HG02970 (cell line): ENCODE results near the gene THSD7A.
A peak's percentile ranks its signal among the peaks of the same experiment; 100 is the strongest.

Source experiments
- ATAC-seq: cut with Tn5 transposase; IDR thresholded peaks from one replicate; pipeline ENCODE4 v1.9.1; 2021; ENCODE audit warnings: mild to moderate bottlenecking, moderate library complexity, moderate number of reproducible peaks; ENCODE audit not compliant: unreplicated experiment, low FRiP score

The THSD7A gene

DNA sequence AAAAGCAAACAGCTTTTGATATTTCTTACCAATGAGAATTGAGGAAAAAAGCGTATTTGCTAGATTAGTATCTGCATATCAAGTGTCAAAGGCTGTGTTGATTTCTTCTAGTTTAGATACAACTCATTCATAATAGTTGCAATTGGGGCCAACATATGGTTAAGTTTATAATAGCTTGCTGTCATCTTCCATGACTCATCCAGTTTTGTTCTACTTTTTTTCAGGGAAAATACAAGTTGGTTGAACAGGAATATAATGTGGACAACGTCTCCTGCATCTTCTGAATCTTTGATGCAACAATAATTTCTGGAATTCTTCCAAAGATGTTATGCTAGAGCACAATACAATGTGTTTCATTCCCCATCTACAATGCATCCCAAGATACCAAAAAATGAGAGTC, 182.0 kb downstream of the THSD7A start:
- no peak for ATAC-seq

DNA sequence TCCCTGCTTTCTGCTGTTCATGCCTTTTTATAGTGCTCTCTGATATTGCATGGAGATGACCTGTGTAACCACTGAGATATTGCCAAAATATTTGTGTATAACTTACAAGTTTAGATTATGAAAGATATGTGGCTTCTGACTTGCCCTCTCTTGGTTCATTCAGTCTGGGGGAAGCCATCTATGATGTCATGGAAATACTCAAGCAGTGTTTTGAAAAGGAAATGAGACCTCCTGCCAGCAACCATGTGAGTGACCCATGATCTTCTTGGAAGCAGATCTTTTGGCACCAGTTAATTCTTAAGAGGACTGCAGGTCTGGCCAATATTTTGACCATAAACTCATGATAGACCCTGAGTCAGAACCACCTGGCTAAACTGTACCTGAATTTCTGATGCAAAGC, 183.0 kb downstream of the THSD7A start:
- no peak for ATAC-seq

DNA sequence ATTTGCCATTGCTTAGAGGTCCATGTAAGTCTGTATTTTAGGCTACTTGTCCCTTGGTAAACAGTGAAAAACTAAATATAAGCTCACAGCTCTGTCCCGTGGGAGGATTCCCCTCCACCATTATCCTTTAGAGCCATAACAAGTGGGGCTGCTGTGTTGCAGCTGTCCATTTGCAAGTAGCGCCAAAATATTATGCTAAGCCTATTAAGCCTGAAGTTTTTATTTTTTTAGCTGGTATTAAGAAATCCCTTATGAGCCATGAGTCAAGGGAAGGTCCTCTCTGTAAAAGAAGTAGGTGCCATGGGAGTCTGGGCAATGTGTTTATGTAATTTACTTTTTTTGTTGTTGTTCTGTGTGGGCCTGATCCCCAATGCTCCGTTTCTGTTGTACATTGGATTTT, 183.9 kb downstream of the THSD7A start:
- ATAC-seq = no peak

DNA sequence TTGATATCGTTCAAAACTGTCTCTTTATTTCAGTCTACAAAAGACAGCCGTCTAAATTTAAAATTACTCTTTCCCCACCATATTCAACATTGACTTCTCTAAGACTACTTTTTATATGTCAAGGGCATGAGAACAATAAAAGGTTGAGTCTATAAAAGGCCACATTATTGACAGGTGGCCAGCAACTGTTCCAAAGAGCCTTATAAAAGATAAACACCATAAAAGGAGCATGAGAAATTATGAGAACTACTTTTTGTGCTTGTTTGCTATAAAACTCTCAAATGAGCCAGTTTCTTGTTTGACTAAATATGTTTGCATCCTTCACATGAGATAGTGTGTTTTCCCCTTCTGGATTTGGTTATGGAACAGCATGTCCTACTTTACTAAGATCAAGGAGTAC, 189.2 kb downstream of the THSD7A start:
- no peak for ATAC-seq

DNA sequence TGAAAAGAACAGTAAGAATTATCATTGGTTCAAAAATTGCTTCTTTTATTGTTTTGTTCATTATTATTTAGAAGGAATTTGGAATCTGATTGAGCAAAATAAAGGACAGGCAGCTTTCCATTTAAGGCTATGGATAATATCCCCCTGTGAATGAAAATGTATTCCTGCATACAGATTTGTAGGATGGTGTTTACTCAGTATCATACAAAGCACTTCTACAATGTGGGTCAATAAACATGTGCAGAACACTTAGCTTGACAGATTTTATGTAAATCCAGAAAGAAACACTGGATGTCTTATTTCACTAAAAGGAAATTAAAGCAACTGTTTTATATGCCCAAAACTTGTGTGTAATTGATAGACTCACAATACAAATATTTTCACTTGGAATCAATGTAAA, 189.7 kb downstream of the THSD7A start:
- no peak for ATAC-seq

DNA sequence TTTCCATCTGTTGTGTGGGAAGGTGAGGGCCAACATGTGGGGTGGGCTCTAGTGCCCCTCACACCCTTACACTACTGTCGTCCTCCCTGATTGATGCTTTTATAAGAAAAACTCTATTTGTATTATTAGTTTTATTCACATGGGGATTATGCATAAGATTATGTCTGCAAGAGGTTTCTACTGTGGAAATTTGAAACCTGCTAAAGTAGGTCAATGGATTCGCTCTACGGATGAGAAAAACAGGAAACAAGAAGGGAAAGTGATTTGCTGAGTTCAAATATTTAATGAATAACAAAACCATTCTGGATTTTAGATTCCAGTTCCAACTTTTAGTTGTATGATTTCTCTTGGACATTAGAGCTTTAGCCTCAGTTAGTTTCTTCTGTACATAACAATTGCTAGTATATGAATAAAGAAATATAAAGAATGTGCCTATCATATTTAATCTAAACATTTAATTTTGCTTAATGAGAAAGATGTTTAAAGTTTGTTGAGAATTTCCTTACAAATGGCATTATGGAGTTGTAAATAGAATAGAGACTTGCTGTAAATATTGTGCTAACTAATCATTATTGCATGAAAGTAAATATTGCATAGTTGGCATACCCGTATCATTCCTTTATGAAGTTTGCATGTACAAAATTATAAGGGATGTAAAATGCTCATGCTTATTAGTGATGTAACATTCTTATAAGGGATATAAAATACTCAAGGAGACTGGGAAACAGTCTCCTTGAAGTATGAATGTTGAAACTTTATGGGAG, 193.8 kb downstream of the THSD7A start:
- ATAC-seq = no peak

DNA sequence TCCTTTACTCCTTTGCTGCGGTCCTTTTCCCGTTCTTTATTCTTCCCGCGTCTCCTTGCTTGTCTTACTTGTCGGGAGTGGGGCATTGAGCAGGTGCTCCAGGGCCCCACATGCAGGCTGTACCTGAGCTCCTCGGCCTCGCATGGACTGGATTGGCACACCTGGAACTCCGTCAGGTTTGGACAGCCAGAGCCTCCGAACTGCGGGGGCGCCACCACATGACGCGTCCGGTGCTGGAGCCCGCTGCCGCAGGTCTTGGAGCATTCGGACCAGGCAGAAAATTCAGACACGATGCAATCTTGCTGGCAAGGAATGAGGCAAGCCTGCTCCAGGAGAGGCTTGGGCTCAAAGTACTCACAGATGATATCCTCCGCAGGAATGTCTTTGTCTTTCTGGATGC, 195.7 kb downstream of the THSD7A start:
- ATAC-seq = no peak

DNA sequence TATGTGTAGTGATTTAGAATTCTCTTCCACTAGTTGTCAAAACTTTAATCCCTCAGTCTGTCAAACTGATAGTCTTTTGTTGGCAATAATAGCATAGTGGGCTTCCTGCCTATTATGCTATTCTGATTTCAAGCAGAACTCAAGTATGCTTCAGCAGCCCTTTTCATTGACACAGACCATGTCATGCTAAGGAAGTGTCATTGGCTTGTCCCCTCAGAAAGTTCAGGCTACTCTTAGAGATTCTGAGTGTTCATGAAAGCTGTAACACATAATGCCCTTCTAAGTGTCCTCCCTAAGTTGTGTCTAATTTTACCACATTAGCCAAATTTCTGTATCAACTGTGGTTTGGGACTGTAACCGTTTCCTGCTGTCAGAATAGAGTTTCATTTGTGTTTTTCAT, 198.7 kb downstream of the THSD7A start:
- no peak for ATAC-seq

DNA sequence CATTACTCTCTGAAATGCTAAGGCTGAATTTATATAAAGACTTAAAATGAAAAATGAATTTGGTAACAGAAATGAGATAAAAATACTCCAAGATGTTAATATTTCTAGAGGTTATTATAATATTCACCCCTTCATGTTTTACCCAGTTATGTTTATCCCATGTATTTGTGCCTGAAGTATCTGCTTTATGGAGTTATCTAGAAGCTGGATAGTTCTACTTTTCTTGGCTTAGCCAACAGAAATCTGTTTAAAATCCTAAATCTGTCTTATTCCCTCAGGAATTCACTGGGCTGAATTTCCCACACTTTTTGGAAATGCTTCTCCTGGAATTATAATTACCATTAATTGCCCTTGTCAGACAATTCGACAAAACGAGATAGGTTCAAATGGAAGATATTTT, 201.6 kb downstream of the THSD7A start:
- no peak for ATAC-seq

DNA sequence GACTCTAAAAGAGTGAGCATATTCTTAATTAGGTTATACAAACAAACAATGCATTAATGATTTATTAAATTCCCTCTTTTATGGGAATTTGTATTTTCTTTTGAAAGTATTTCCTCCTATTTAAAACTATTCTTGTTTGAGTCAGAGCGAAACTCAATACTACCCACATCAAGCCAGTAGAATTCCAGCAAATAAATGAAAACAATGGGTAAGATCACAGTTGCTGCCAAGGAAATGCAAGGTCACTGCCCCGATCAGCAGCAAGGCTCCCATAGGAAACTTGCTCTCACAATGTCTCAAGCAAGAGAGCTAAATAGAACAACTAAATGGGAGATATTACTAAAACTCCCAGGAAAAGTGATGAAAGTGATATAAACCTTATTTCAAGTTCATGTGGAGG, 206.3 kb downstream of the THSD7A start:
- ATAC-seq = no peak

DNA sequence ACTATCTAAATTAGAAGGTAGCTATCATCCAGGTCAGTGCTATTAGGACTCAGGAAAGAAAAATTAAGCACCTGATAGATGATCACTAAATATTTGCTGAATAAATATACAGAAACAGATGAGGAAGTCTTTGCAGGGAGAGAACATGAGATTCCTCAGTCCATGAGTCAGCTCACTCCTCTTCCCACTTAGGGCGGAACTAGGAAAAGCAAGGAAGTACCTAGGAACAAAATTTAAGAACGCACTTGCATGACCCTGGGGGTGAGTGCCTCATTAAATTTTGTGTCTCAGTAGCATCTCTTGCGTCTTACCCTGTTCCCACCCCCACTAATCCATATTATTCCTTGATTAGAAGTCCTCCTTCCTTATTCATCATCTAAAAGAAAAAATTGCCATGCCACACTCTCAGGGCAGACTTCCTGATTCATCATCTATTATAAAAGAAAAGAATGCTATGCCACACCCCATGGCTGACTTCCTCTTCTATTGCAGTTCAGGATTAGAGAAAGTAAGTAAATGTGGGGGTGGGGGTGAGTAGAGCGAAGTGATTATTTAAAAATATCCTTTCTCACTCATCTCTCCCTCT, 208.8 kb downstream of the THSD7A start:
- ATAC-seq = no peak

DNA sequence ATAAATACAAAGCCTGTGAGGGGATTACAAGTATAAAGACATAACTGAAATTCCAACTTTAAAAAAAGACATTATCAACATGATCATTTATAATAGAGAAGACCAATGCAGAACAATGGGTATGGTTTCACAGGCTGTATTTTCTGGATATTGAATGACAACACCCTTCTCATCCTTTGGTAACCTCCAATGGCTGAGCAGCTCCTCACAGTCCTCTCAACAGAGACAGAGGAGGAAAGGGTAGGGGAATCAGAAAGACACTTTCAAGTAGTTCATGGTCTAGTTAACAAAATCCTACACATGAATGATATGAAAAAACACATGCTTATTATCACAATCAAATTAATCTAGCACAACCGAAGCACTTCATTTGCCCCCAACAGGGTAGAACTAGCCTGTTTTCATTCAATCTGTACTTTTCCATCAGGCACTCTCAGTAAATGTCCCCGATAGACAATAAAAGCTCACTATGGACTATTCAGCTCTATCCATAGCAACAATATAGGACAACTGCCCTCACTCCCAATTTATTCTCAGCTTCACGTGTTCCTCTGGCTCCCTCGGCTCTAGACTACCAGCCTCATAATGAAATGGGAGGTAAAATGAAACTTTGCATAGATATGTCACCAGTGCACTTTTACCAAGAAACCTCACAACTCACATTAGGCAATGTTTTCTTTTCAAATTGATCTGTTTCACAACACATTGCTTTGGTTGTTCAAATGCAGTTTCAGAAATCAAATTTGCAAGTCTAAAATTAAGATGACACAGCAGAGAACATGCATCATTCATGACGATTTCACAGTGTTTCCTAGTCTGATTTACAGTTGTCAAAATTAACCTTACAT, 211.4 kb downstream of the THSD7A start:
- no peak for ATAC-seq

DNA sequence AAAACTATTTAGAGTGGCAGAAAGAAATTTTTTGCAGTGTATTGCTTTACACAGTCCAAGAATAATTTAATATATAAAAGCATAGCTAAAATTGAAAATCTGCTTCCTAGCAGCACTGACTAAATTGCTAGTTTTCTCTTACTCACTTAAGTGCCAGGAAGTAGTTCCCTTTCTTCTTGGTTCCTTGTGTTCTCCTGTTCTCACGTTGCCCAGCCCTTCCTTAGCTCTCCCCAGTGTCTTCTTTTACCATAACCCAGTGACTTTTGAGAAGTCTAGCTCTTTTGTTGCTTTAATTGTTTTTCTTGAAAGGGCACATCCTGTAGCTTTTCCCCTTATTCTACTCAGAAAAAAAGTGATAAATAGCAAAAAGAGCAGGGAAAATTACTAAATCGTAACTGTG, 215.5 kb downstream of the THSD7A start:
- no peak for ATAC-seq

DNA sequence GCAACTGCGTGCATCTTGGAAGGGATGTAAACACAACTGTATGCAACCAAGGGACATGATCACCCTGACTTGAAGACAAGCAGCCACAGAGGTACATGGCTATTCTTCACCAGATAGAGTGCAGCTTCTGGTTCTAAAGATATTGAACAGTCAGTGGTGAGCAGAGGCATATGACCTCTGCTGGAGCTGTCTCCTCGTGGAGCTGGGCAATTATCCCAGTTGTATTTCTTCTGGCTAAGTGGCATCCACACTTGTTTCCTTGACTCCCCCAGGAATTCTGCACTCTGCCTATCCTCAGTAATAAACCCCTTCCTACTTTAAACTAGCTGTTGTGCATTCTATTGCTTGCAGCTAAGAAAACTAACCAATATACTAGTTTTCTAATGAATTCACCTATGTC, 216.8 kb downstream of the THSD7A start:
- ATAC-seq = no peak

DNA sequence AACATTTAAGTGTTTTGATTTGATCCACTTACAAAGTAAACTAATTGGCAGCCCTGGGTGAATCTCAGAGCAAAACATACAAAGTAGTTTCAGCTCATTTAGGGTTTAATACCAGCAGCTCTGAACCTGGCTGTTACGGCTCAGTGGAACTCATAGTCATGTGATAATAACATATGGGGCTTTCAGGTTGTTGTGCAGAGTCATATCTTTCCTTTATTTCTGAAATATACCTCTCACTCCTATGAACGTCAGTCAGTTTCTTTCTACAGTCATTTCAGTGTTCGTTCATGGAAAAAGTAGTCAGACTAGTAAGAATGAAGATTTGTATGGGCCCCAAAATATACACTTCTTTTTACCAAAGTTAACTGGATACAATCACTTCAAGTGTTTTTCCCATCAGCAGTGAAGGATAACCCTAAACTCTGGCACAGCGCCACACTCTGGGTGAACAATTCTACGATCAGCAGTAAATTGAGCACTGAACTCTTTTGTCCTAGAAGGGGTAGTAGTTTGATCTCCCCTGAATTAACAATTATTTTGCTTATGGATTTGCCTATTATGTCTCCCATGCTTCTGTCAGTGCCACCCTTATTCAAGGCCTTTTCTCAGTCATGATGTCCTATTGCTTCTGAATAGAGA, 218.6 kb downstream of the THSD7A start:
- peak; percentile 89 for ATAC-seq

DNA sequence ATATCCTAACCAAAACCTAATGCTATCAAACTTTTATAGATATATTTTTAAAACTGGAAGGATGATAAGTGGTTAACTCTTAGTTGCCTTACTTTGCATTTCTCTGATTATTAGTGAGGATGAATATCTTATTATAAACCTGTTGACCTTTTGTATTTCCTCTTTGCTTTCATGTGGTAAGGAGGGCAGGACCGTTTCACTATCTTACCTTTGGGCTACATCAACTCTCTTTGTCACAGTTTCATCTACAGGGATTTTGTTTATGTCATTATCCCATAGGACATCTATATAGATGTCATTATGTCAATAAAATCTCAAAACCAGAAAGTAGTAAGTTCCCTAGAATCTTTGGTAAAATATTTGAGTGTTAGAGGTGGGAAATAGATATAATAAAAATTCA, 219.3 kb downstream of the THSD7A start:
- ATAC-seq = no peak

DNA sequence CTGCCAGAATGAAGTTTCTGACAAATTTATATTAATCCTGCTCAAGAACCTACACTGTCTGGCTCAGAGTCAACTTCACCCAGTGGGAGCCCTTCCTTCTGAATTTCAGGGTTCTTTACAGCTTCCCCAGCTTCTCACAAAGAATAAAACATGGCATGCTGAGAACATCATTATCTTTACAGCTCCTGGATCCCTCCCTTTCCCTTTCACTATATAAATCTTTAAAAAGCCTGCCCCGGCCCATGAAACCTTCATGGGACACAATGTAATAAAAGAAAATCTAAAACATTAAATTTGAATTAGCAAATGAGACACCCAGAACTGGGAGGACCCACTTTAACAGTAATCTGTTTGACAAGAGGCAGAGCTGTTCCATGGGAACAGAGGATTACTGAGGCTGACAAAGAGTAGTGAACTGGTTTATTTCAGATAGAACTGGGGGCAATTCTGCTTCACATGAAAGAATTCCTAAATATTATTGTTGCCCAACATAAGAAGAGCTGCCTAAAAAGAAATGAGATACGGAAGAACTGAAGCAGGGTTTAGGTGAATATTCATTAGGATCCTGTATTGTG, 222.8 kb downstream of the THSD7A start:
- ATAC-seq = no peak

DNA sequence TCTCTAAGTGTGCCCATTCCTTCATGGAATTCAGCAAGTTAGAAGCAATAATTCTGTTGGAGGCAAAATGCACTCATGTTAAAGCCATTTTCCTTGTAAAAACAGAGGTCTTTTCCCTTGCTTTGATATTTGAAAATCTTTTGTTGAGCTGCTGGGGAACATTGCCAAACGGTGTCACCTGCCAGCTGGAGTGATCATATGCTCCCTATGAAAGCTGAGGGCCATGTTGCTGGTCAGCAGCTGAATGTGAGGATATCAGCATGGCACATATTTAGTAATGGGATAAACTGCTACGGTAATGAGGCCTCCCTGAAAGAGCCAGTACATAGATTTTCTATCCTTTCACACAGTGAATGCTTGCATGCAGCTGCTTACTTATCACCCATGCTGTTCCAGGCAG, 224.3 kb downstream of the THSD7A start:
- no peak for ATAC-seq

DNA sequence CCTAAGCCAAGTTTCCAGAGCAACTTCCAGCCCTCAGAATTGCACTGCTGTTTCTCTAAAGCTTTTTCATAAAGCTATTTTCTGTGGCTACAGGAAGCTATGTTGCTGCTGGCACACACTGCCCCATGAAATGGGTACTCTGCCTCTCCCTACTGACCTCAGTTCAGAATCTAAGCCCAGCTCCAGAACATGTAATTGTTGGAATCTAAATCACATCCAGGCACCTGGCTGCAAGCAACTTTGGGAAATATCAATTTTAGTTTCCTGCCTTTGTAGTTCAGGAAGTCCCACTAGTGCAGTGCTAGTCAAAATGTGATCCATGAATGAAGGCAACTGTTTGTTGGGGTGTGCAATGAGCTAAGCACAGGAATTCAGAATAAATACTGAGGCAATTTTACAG, 226.2 kb downstream of the THSD7A start:
- no peak for ATAC-seq

DNA sequence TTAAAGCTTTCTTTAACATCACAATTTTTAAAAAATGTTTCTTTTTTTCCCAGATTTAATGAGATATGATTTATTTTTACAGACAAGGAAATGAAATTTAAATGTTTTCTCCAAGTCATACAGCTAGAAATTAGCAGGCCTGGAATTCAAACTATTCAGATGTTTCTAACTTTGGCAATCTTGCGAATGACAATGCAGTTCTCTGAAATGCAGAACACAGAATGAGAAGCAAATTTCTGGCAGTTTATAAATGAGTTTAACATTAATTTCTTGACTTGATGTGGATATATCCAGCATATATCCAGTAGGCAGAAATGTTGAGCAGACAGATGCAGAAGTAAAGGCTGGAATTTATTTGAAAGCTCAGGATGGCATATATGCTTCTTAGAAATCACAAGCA, 227.5 kb downstream of the THSD7A start:
- no peak for ATAC-seq

DNA sequence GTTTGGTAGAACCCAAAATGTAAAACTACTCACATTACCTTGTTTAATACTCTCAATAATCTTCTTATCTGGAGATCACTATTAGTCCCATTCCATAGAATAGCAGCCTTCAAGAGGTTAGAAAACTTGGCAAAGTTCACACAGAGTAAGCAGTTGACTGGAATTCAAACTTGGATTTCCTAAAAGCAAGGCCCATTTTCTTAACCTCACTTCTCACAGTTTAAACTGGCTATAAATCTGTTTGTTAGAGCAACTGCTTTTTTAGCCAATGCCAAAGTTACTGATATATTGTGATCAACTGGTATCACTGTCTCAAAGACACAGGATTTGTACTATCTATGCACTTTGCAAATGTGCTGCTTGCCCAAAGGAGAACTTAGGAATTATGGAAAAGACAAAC, 230.2 kb downstream of the THSD7A start:
- no peak for ATAC-seq
